ENCODE results near the gene RFTN2.

RFTN2 gene

DNA sequence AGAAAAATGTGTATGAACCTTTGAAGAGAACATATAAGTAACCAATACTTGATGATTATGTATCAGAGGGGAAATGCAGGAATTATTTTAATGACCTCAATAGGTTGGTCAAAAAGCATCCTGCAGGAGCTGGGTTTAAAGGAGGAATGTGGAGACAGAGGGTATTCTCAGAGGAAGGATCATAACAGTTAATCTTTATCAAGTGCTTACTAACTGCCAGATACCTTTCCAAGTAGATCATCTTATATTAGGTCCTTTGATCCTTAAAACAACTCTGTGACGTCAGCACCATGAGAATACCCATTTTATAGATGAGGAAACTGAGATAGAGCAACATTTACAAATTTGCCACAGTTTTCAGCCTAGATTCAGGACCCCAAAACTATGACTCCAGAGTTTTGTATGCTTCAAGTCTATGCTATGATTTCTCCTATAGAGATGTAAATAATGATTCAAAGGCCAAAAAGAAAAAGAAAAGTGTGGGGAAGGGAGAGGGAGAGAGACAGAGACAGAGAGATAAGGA lies 3.0 kb downstream of the RFTN2 start:
- TF ChIP-seq, protein P1, sequence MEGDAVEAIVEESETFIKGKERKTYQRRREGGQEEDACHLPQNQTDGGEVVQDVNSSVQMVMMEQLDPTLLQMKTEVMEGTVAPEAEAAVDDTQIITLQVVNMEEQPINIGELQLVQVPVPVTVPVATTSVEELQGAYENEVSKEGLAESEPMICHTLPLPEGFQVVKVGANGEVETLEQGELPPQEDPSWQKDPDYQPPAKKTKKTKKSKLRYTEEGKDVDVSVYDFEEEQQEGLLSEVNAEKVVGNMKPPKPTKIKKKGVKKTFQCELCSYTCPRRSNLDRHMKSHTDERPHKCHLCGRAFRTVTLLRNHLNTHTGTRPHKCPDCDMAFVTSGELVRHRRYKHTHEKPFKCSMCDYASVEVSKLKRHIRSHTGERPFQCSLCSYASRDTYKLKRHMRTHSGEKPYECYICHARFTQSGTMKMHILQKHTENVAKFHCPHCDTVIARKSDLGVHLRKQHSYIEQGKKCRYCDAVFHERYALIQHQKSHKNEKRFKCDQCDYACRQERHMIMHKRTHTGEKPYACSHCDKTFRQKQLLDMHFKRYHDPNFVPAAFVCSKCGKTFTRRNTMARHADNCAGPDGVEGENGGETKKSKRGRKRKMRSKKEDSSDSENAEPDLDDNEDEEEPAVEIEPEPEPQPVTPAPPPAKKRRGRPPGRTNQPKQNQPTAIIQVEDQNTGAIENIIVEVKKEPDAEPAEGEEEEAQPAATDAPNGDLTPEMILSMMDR (IDR thresholded peaks at IDR 0.05): no peak
- peak overlapping the region; percentile 17 for H3K27ac Mint-ChIP-seq
- peaks cover 54% of the 10 kb centered on the region for H3K36me3 Mint-ChIP-seq (ENCODE audit: low read depth)
- peaks cover 28% of the 10 kb centered on the region for H3K4me1 Mint-ChIP-seq
- H3K4me3 Mint-ChIP-seq: peak overlapping the region; percentile 83
- H3K27me3 Mint-ChIP-seq (ENCODE audit: low read depth, poor library complexity): no peaks in the 10 kb centered on the region
- DNase-seq: no peak
- peaks cover 36% of the 10 kb centered on the region for H3K9me3 Mint-ChIP-seq

DNA sequence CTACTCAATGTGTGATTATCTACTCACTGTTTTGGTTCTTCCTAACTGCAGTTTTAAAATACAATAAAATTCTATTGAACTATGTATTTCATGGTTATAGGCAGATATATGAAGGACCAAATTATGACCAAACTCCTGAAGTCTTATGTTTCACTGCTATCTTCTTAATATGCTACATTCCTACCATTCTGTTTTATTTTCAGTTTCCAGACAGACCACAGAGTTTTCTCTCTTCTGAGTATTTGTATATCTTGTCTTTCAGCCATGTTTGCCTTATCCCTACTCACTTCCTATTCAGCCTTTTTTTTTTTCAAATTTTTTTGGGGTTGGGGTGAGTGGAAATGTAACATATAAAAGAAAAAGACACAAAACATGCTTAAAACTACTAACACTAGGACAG lies 6.3 kb downstream of the RFTN2 start:
- TF ChIP-seq, protein P1 (IDR thresholded peaks at IDR 0.05): no peak
- peaks cover 4% of the 10 kb centered on the region for H3K27me3 Mint-ChIP-seq (ENCODE audit: low read depth, poor library complexity)
- H3K4me1 Mint-ChIP-seq: peaks cover 15% of the 10 kb centered on the region
- peaks cover 69% of the 10 kb centered on the region for H3K9me3 Mint-ChIP-seq
- DNase-seq: no peak
- H3K27ac Mint-ChIP-seq: no peak overlapping the region
- peaks cover 87% of the 10 kb centered on the region for H3K36me3 Mint-ChIP-seq (ENCODE audit: low read depth)
- H3K4me3 Mint-ChIP-seq: no peak overlapping the region

DNA sequence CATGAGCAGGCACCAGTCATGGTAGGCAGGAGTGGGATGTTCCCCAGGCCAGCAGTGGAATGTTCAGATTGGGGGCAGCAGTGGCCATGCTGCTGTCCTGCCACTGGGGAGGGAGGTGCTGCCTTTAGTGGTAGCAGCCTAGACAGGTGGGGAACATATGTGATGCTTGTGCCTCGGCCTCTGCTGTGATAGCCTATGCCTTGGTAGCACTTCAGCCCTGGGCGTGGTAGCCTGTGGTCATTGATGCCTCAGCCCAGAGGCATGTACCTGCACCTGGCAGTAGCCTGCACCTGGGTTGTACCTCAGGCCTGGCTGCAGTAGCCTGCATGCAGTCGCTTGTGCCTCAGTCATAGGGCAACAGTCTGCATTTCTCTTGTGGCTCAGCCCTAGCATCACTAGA lies 7.1 kb downstream of the RFTN2 start:
- H3K4me1 Mint-ChIP-seq: peaks cover 13% of the 10 kb centered on the region
- TF ChIP-seq, protein P1 (IDR thresholded peaks at IDR 0.05): no peak
- no peak for DNase-seq
- H3K4me3 Mint-ChIP-seq: no peak overlapping the region
- H3K27me3 Mint-ChIP-seq (ENCODE audit: low read depth, poor library complexity): peaks cover 4% of the 10 kb centered on the region
- no peak overlapping the region for H3K27ac Mint-ChIP-seq
- H3K36me3 Mint-ChIP-seq (ENCODE audit: low read depth): peaks cover 95% of the 10 kb centered on the region
- H3K9me3 Mint-ChIP-seq: peaks cover 77% of the 10 kb centered on the region

DNA sequence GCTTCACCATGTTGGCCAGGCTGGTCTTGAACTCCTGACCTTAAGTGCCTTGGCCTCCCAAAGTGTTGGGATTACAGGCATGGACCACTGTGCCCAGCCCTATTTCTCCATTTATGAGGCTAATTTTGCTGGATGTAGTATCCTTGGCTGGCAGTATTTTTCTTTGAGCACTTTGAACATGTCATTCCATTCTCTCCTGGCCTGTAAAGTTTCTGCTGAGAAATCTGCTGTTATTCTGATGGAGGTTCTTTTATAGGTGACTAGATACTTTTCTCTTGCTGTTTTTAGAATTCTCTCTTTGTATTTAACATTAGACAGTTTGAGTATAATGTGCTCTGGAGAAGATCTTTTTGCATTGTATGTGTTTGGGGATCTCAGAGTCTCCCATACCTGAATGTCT lies 9.1 kb downstream of the RFTN2 start:
- Mint-ChIP-seq H3K27me3 (ENCODE audit: low read depth, poor library complexity) (peaks cover 4% of the 10 kb centered on the region), H3K4me1 (no peaks in the 10 kb centered on the region), H3K27ac (no peak overlapping the region), H3K9me3 (peaks cover 96% of the 10 kb centered on the region), H3K36me3 (ENCODE audit: low read depth) (peaks cover 99% of the 10 kb centered on the region), H3K4me3 (no peak overlapping the region)
- TF ChIP-seq, protein P1 (IDR thresholded peaks at IDR 0.05): no peak
- no peak for DNase-seq

DNA sequence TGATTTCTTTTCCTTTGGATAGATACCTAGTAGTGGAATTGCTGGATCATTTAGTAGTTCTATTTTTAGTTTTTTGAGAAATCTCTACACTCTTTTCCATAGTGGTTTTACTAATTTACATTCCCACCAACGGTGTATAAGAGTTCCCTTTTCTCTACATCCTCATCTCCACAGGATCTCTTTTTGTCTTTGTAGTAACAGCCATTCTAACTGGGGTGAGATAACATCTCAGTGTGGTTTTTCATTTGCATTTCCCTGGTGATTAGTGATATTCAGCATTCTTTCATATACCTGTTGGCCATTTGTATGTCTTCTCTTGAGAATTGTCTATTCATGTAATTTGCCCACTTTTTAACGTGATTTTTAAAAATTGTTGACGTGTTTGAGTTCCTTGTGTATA lies 13.8 kb downstream of the RFTN2 start:
- TF ChIP-seq, protein P1 (IDR thresholded peaks at IDR 0.05): no peak
- Mint-ChIP-seq H3K4me1 (peaks cover 5% of the 10 kb centered on the region), H3K9me3 (peaks cover 62% of the 10 kb centered on the region), H3K27me3 (ENCODE audit: low read depth, poor library complexity) (peaks cover 4% of the 10 kb centered on the region), H3K27ac (no peak overlapping the region), H3K4me3 (no peak overlapping the region), H3K36me3 (ENCODE audit: low read depth) (peaks cover 66% of the 10 kb centered on the region)
- no peak for DNase-seq

DNA sequence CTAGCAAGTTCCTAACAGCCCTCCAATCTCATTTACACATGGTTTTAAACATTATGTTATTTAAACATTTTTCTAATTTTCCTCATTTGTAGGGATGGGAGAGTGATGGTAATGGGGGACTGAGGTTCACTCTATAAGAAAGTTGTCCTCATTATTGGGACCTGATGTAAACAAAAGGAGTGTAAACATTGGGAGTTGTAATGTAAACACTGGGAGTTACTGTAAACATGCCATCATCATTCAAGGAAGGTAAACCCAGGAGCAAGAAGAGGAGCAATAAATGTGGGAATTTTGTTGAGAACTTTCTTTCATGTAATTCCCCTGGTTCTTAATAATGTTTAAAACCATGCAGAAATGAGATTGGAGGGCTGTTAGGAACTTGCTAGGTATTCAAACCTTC lies 17.8 kb downstream of the RFTN2 start:
- peaks cover 56% of the 10 kb centered on the region for H3K36me3 Mint-ChIP-seq (ENCODE audit: low read depth)
- peaks cover 5% of the 10 kb centered on the region for H3K4me1 Mint-ChIP-seq
- no peak overlapping the region for H3K27ac Mint-ChIP-seq
- DNase-seq: no peak
- peaks cover 2% of the 10 kb centered on the region for H3K27me3 Mint-ChIP-seq (ENCODE audit: low read depth, poor library complexity)
- H3K4me3 Mint-ChIP-seq: no peak overlapping the region
- TF ChIP-seq, protein P1 (IDR thresholded peaks at IDR 0.05): no peak
- peaks cover 21% of the 10 kb centered on the region for H3K9me3 Mint-ChIP-seq
